COR-L47 (cell line): ENCODE results near the gene SWAP70.

Experiments
- DNase-seq: peaks from one replicate; lab custom pipeline; 2025; lab: John Stamatoyannopoulos, UW

The SWAP70 gene

DNA sequence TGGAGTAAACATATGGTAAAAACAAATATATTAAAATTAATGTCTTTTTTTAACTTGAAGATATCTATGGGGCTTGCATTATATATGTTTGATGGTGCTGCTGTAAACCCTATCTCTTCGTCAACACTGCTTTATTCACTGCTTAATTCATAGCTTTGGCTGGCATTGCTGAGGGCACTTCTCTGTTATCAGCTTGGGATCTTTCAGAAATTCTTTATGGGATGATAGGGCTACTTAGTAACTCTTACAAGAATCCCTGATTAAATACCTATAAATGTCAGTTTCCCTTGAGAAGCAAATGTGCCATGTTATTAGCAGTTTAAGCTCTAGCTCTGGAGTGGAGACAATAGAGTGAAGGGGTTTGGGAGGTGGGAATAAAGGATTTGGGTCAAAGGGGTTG is 112.3 kb downstream of the SWAP70 start:
- DNase-seq = no peak

DNA sequence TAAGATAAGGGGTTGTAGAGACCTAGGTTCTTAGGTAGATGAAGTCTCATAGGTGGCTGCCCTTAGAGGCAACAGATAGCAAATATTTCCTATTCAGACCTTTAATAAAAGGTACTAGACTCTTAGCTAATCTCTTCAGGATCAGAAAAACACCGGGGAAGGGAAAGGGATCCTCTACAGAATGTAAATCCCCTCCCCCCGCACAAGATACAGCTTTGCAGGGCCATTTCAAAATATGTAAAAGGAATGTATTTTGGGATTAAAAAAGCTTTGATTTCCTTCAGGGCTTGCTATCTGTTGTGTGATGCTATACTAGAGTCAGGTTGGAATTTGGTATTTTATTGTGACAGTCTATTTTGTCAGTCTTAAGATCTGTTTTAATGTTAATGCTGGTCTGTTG is 113.2 kb downstream of the SWAP70 start:
- no peak for DNase-seq

GRCh38 chr11:9777525-9777924 is 113.6 kb downstream of the SWAP70 start:
- DNase-seq = no peak

GRCh38 chr11:9780929-9781328 is 117.1 kb downstream of the SWAP70 start:
- DNase-seq = no peak

DNA sequence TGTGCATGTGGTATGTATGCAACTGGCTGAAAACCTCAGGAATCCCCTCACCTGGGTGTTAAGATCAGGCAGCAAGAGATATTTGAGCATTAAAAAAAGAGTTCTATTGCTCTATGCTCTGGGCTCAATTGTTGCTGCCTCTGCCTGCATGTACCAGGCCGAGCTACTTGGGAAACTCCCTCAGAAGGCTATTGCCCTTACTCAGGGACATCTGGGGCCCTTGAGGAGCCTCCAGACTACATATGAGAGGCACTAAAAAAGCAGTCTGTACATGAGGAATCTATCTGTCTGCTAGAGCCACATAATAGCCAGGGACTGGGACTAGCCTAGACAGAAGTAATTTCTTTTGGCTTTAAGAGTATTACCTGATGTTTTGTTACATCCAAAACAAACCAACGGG is 120.1 kb downstream of the SWAP70 start:
- no peak for DNase-seq

DNA sequence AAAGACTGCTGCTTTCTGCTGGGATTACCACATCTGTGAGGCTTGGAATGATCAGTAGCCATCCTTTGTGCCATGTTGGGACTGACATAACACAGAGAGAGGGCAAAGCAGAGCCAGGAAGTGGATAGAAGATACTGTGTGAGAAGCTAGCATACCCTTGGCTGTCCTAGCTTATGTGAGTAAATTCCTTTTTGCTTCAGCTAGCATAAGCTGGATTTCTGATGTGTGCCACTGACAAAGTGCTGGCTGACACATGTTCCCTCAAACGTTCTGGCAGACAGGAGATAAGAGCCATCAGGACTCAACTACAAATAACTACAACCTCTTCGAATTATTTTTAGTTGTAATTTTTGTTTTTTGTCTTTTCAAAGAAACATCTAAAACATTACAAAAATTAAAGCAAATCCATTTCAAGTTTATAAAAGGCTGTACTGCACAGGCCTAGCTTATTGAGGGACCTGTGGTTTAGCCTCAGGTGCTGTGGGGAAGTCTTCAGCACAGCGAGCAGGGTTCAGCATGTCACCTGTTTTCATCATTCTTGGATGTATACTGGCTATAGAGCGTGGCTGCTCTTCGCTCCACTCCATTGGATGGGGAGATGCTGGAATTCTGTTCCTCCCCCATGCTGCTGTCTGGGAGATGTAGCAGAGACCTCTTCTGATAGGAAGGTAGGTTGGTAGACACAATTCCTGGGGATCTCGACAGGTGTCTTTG is 120.9 kb downstream of the SWAP70 start:
- no peak for DNase-seq

GRCh38 chr11:9787260-9787659 is 123.4 kb downstream of the SWAP70 start:
- DNase-seq = no peak

GRCh38 chr11:9787981-9788521 is 124.2 kb downstream of the SWAP70 start:
- no peak for DNase-seq

GRCh38 chr11:9789910-9790309 is 126.0 kb downstream of the SWAP70 start:
- no peak for DNase-seq

DNA sequence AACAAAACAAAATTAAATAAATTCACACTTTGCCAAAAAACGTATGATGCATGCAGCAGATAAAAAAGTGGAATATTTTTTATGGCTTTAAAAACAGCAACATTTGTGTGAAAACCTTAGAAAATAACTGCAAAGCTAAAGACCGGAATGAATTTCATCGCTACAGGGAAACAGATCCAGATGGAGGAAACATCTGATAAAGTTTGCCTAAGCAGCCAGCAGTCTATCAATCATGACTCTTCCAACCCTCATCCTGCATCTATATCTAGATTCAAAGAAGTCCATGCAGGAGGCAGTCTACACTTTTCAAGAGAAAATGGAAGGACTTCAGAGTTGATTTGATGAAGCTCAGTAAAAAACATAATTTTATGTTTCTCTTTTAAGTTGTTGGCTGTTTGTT is 126.8 kb downstream of the SWAP70 start:
- DNase-seq = no peak

GRCh38 chr11:9796266-9796665 is 132.4 kb downstream of the SWAP70 start:
- no peak for DNase-seq

GRCh38 chr11:9796854-9797253 is 133.0 kb downstream of the SWAP70 start:
- DNase-seq = no peak

DNA sequence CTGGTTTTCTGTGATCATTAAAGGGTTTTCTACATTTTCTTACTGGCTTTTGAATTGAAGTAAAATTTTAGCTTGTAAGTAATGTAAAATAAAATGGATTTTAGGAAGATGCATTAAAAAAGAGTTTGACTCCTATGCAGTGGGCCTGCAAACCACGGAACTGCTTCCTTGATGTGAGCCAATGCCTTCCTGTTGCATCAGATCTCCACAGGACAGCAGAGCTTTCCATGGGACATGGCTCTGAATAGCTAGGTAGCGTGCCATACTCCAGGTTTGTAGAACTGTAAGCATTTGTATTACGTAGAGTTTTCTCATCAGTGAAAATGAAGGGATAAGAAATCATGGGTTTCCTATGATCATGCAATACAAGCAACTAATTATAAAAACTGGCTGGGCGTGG is 133.4 kb downstream of the SWAP70 start:
- no peak for DNase-seq

DNA sequence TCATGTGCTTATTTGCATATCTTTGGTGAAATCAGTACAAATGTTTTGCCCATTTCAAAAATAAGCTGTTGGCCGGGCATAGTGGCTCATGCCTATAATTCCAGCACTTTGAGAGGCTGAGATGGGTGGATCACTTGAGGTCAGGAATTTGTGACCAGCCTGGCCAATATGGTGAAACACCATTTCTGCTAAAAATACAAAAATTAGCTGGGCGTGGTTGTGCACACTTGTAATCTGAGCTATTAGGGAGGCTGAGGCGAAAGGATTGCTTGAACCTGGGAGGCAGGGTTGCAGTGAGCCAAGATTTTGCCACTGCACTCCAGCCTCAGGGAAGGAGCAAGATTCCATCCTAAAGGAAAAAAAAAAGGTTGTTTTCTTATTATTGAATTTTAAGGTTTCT is 136.0 kb downstream of the SWAP70 start:
- DNase-seq = no peak

- no peak for DNase-seq
Observed at GRCh38 chr11:9802291-9802861, 138.5 kb downstream of the SWAP70 start.
